Peyer's patch (tissue), 4 donors: Measurements from ENCODE around the gene TRAPPC6A.

Source experiments
- CTCF ChIP-seq, 6 experiments: fragments of 450-650 bp in 4 of 6; fragments of 200-600 bp in 2 of 6; sonication (generic) in 1 of 6; IDR thresholded peaks; one replicate each; pipeline ENCODE4 v1.5.1; 2017 to 2019; ENCODE audit warnings: antibody characterized with exemption in 6 of 6, mild to moderate bottlenecking in 3 of 6, moderate library complexity in 1 of 6
- POLR2A ChIP-seq, 2 donors: fragments of 450-650 bp; IDR thresholded peaks; one replicate each; pipeline ENCODE4 v1.5.1; 2017; ENCODE audit warnings: antibody characterized with exemption in 2 of 2, mild to moderate bottlenecking in 2 of 2, moderate library complexity in 2 of 2

- no peak for TF ChIP-seq CTCF (IDR thresholded peaks at IDR 0.05)
- TF ChIP-seq POLR2A (IDR thresholded peaks at IDR 0.05), result no peak
Observed at GRCh38 chr19:45149129-45149528, 28.9 kb downstream of the TRAPPC6A start.
